LNCaP clone FGC (cell line): ENCODE data around the gene IZUMO1.

Source experiments
- DNase-seq: peaks from one replicate; pipeline ENCODE4 v3.0.0-alpha.2; 2011; ENCODE audit warnings: low read depth
- H3K4me3 ChIP-seq: 2 replicates; pipeline ENCODE4 v1.5.1; 2011; ENCODE audit warnings: mild to moderate bottlenecking, low read depth, low read length, control low read depth
- CTCF ChIP-seq: IDR thresholded peaks from 2 replicates; pipeline ENCODE4 v1.5.1; 2012; ENCODE audit warnings: mild to moderate bottlenecking; ENCODE audit not compliant: control insufficient read depth, insufficient read depth; ENCODE audit errors: extremely low read depth

IZUMO1 gene

DNA sequence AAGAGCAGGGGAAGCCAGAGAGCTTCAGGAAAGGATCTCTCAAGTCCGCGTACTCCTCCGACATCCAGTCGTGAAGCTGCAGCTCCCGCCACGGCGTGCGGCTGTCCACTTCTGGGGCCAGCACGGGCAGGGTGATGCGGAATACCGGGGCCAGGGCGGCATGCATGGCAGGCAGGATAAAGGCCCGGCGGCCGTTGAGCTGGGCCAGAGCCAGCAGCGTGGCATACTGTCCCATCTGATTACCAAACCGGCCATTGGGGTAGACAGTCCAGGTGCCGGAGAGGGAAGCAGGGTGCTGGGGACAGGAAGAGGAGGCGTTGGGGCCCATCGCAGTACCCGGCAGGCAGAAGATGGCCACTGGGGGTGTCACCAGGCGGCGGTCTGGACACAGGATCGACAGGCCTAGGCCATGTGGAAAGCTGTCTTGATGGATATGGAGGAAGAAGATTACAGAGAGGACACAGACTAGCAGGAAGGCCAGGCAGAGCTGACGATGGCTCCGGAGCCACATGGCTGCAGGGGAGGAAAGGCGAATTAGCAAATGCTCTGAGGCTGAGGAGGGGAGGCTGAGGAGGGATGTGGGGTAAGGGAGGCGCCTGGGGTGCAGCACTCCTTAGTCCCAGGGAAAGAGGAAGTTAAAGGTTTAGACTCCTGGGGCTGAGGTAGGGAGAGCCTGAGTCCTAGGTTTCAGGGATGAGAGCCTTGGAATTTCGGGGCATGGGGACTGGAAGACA is 4.2 kb upstream of the IZUMO1 start:
- DNase-seq: no peak
- H3K4me3 ChIP-seq: no peak overlapping the region; the same call in 1 of the 2 replicates
- no peak for TF ChIP-seq CTCF

DNA sequence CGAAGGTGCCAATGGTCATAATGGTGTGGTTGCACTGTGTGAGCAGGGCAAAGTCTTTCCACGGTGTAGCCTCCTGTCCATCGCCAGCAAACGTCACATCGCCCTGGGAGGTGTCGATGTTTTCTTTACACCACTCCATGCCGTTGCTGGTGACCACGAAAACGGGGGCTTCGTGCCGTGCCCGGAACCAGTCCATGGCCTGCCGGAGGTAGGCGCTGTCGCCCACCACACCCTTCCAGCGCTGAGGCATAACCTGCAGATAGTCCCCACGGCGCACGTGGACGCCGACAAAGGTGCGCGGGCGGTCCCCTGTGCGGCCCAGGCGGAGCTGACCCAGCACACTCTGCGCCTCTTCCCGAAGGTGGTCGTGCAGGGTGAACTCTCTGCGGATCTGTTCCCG is 3.6 kb upstream of the IZUMO1 start:
- TF ChIP-seq CTCF: no peak
- no peak for DNase-seq
- H3K4me3 ChIP-seq: no peak overlapping the region

GRCh38 chr19:48749571-48750198 is 3.0 kb upstream of the IZUMO1 start:
- H3K4me3 ChIP-seq: no peak overlapping the region
- TF ChIP-seq CTCF: no peak
- no peak for DNase-seq

DNA sequence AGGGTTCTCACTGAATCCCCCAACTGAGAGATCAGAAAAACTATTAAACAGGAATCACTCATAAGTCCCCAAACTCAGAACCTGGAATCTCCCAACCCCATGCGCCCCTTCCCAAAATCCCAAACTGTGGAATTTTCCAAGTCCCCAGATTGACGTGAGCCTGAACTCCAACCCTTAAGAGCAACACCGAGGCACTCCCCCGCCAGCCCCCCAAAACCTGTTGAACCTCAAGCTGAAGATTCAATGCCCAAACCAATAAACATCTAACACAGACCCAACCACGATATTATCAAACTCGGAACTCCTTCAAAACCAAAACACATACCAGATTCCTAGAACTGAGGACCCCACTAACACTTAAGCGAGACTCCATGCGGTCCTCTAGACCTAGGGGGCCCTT is 599 bp downstream of the IZUMO1 start:
- TF ChIP-seq CTCF: no peak
- no peak overlapping the region for H3K4me3 ChIP-seq
- no peak for DNase-seq

- no peak overlapping the region for H3K4me3 ChIP-seq
- no peak for DNase-seq
Measured at GRCh38 chr19:48745208-48745995, 1.3 kb downstream of the IZUMO1 start.

DNA sequence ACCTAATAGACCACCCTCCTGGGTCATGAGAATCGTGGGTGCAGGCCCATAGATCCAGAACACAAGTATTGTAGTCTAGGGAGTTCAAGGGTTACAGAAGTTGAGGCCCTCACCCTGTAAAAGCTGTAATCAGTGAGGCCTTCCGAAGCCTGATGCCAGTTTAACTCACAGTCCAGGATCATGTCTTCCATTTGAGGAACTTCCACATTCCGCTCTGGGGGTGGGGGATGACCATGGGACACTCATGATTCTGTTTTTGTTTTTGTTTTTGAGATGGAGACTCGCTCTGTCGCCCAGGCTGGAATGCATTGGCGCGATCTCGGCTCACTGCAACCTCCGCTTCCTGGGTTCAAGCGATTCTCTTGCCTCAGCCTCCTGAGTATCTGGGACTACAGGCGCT is 4.6 kb downstream of the IZUMO1 start:
- no peak for DNase-seq
- no peak for TF ChIP-seq CTCF
- no peak overlapping the region for H3K4me3 ChIP-seq

More at GRCh38 chr19:48745208-48745995, 1.3 kb downstream of the IZUMO1 start:
- TF ChIP-seq CTCF: no peak
